Osteocyte (in vitro differentiated cells): Measurements from ENCODE around the gene NOSTRIN. TPM values are rescaled to one million over a fixed set of nuclear protein-coding genes. Genes with fewer than 3 reads are reported as not detected.

Source experiments
- DNase-seq: peaks from one replicate; pipeline ENCODE4 v3.0.0; 2021; ENCODE audit warnings: mixed read lengths; ENCODE audit not compliant: unreplicated experiment; ENCODE audit errors: extremely low spot score
- H3K27ac Mint-ChIP-seq: one replicate; pipeline ENCODE4 v1.8.0; 2021; ENCODE audit warnings: mild to moderate bottlenecking, mixed read lengths; ENCODE audit not compliant: unreplicated experiment
- H3K27me3 Mint-ChIP-seq: one replicate; pipeline ENCODE4 v1.8.0; 2021; ENCODE audit warnings: mixed read lengths; ENCODE audit not compliant: unreplicated experiment
- H3K36me3 Mint-ChIP-seq: one replicate; pipeline ENCODE4 v1.8.0; 2021; ENCODE audit warnings: mixed read lengths; ENCODE audit not compliant: unreplicated experiment
- H3K4me1 Mint-ChIP-seq: one replicate; pipeline ENCODE4 v1.8.0; 2021; ENCODE audit warnings: mixed read lengths; ENCODE audit not compliant: unreplicated experiment
- H3K4me3 Mint-ChIP-seq: one replicate; pipeline ENCODE4 v1.8.0; 2021; ENCODE audit warnings: mild to moderate bottlenecking, moderate library complexity, mixed read lengths; ENCODE audit not compliant: unreplicated experiment
- H3K9me3 Mint-ChIP-seq: one replicate; pipeline ENCODE4 v1.8.0; 2021; ENCODE audit warnings: mixed read lengths; ENCODE audit not compliant: unreplicated experiment
- CTCF ChIP-seq: fragments of 200-600 bp; sonication (generic); IDR thresholded peaks from 2 replicates; pipeline ENCODE4 v1.5.0; 2021; ENCODE audit warnings: antibody characterized with exemption, mild to moderate bottlenecking, moderate library complexity
- total RNA-seq: library from RNA; stranded (reverse); gene quantifications from 2 replicates; pipeline ENCODE4 v1.2.1, GENCODE V29; 2021

The NOSTRIN gene
- total RNA-seq, 1 donor from 2014 or later, result not detected

DNA sequence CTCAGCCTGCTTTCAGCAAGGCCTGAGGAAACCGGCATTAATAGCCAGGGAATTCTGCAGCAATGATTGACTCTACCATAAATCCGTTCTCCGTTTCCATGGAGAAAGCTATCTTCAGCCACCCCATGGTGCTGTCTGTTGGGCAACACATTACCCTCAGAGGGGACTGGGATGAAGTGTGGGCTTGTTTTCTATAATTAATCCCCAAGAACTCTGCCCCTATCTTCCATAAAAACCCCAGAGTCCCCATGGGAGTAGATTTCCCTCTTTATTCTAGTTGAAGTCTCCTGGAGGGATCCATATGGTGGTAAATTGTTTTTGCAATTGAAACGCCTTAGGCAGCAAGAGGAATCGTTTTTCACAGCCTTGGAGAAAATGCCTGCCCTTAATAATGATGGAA is 107.9 kb downstream of the NOSTRIN start:
- Mint-ChIP-seq H3K4me3 (no peak overlapping the region), H3K4me1 (peaks cover 18% of the 10 kb centered on the region), H3K9me3 (no peaks in the 10 kb centered on the region), H3K36me3 (no peaks in the 10 kb centered on the region), H3K27me3 (peaks cover 52% of the 10 kb centered on the region), H3K27ac (no peak overlapping the region)
- TF ChIP-seq CTCF, result no peak
- no peak for DNase-seq

- Mint-ChIP-seq H3K9me3 (no peaks in the 10 kb centered on the region), H3K27me3 (peaks cover 41% of the 10 kb centered on the region), H3K4me1 (peaks cover 18% of the 10 kb centered on the region), H3K27ac (no peak overlapping the region), H3K36me3 (no peaks in the 10 kb centered on the region), H3K4me3 (peak overlapping the region; percentile 67)
- TF ChIP-seq CTCF, result no peak
- DNase-seq, result no peak
These were observed 110.0 kb downstream of the NOSTRIN start for GRCh38 chr2:168912466-168912865.

DNA sequence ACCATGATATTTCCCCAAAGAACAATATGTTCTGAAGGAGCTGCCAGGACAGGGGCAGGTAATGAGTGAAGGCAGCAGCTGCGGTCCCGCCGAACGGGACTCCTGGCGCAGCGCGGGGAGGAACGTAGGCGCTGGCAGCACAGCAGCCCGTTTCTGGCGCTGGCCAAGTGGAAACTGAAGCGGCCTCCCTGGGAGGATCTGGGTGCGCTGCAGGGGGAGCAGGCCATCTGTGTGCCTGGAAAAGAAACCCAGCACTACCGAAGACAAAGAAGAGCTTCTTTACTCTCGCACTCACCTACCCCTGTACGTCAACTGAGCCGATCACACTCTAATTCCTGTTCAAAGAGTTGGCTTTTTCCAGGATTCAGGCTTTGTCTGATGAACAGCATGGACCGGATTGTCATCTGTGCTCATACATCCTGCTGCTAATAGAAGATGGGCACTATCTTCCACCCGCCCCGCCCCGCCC is 110.5 kb downstream of the NOSTRIN start:
- Mint-ChIP-seq H3K4me3 (peak overlapping the region; percentile 67), H3K27me3 (peaks cover 44% of the 10 kb centered on the region)

DNA sequence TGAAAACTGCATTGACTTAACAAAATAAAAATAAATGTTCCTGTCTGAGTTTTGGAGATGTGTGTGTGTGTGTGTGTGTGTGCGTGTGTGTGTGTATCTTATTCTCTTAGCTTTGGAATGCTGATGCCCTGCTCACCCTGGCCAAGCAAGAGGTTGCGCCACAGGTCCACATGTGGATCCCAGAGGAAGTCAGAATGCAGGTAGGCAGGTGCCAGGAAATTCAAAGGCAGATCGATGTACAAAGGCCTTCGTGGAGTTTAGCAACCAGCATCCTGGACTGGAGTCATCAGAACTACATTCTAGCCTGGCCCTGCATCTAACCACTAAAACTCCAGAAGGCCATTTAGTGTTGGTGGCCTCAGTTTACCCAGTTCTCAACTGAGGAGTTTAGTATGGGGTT is 111.1 kb downstream of the NOSTRIN start:
- H3K4me1 Mint-ChIP-seq, result peaks cover 18% of the 10 kb centered on the region
- H3K27me3 Mint-ChIP-seq, result peaks cover 48% of the 10 kb centered on the region
- H3K27ac Mint-ChIP-seq, result no peak overlapping the region
- H3K36me3 Mint-ChIP-seq, result no peaks in the 10 kb centered on the region
- no peak for TF ChIP-seq CTCF
- no peak overlapping the region for H3K4me3 Mint-ChIP-seq
- DNase-seq, result no peak
- no peaks in the 10 kb centered on the region for H3K9me3 Mint-ChIP-seq

More for the DNA sequence above, 110.5 kb downstream of the NOSTRIN start:
- Mint-ChIP-seq H3K36me3 (no peaks in the 10 kb centered on the region), H3K4me1 (peaks cover 18% of the 10 kb centered on the region), H3K9me3 (no peaks in the 10 kb centered on the region), H3K27ac (no peak overlapping the region)
- no peak for DNase-seq
- TF ChIP-seq CTCF, result no peak

Other genes starting within 250 kb of the NOSTRIN start
- 4.4 and 5.6 TPM in 2 replicates for gene SPC25, start 87.8 kb downstream of the NOSTRIN start, total RNA-seq
- not detected in 2 replicates for gene G6PC2, start 98.7 kb downstream of the NOSTRIN start, total RNA-seq
- gene ABCB11, start 228.7 kb downstream of the NOSTRIN start, total RNA-seq, result not detected in 2 replicates